ENCODE data around the gene ADCY9. TPM values are rescaled to one million over a fixed set of nuclear protein-coding genes. Genes with fewer than 3 reads are reported as not detected.

ADCY9 gene
- total RNA-seq, 2 donors from 2014 or later = 1.2 to 3.3 TPM

DNA sequence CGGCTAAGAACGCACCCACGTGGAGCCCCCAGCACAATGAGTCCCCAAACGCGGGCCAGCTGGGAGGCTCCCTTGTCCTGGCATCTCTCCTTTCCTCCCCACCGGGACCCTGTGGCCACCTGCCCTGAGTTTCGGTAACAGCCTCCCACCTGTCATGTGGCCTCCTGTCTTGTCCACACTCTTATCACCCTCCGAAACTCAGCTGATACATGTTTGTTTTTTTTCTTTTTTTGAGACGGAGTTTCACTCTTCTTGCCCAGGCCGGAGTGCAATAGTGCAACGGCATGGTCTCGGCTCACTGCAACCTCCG is 130.1 kb downstream of the ADCY9 start:
- 76 to 93% methylated on average over 8 to 13 of the region's 13 CpGs for WGBS, 2 experiments (ENCODE audit: insufficient coverage in 1 of 2, insufficient read length in 1 of 2)

GRCh38 chr16:3984111-3985060 is 131.9 kb downstream of the ADCY9 start:
- 94 to 96% methylated on average over 17 to 31 of the region's 31 CpGs for WGBS, 2 experiments (ENCODE audit: insufficient coverage in 1 of 2, insufficient read length in 1 of 2)

More for the DNA sequence above, 130.1 kb downstream of the ADCY9 start:
- H3K27me3 Mint-ChIP-seq (ENCODE audit: insufficient read depth) = peaks cover 6% of the 10 kb centered on the region
- H3K27ac ChIP-seq (ENCODE audit: low read depth, low read length) = no peak overlapping the region
- no peak overlapping the region for H3K9ac ChIP-seq (ENCODE audit: extremely low read depth, low read length, poor library complexity, severe bottlenecking)
- no peaks in the 10 kb centered on the region for H3K9me3 Mint-ChIP-seq
- TF ChIP-seq, protein P1, sequence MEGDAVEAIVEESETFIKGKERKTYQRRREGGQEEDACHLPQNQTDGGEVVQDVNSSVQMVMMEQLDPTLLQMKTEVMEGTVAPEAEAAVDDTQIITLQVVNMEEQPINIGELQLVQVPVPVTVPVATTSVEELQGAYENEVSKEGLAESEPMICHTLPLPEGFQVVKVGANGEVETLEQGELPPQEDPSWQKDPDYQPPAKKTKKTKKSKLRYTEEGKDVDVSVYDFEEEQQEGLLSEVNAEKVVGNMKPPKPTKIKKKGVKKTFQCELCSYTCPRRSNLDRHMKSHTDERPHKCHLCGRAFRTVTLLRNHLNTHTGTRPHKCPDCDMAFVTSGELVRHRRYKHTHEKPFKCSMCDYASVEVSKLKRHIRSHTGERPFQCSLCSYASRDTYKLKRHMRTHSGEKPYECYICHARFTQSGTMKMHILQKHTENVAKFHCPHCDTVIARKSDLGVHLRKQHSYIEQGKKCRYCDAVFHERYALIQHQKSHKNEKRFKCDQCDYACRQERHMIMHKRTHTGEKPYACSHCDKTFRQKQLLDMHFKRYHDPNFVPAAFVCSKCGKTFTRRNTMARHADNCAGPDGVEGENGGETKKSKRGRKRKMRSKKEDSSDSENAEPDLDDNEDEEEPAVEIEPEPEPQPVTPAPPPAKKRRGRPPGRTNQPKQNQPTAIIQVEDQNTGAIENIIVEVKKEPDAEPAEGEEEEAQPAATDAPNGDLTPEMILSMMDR (conservative IDR thresholded peaks at IDR 0.05) = no peak
- H3K36me3 ChIP-seq (ENCODE audit: control insufficient read depth, insufficient read depth, low read length) = no peaks in the 10 kb centered on the region
- H3K27me3 ChIP-seq (ENCODE audit: control insufficient read depth, insufficient read depth, low read length, poor library complexity, severe bottlenecking) = no peaks in the 10 kb centered on the region
- DNase-seq = no peak
- H3K4me1 Mint-ChIP-seq = peaks cover 3% of the 10 kb centered on the region
- no peak overlapping the region for H3K4me3 Mint-ChIP-seq
- H3K9me3 ChIP-seq (ENCODE audit: control insufficient read depth, low read length) = no peaks in the 10 kb centered on the region
- H3K4me1 ChIP-seq (ENCODE audit: control insufficient read depth, insufficient read depth, low read length) = no peaks in the 10 kb centered on the region
- H3K27ac Mint-ChIP-seq = no peak overlapping the region
- H3K36me3 Mint-ChIP-seq (ENCODE audit: low read depth) = no peaks in the 10 kb centered on the region
- no peak overlapping the region for H3K4me3 ChIP-seq (ENCODE audit: low read length)

GRCh38 chr16:3983081-3983520 is 133.1 kb downstream of the ADCY9 start:
- DNase-seq = peak; percentile 95
- H3K4me3 ChIP-seq (ENCODE audit: low read length) = no peak overlapping the region
- Mint-ChIP-seq H3K36me3 (ENCODE audit: low read depth) (no peaks in the 10 kb centered on the region), H3K27ac (no peak overlapping the region), H3K4me3 (no peak overlapping the region), H3K4me1 (peaks cover 3% of the 10 kb centered on the region), H3K9me3 (no peaks in the 10 kb centered on the region), H3K27me3 (ENCODE audit: insufficient read depth) (peaks cover 6% of the 10 kb centered on the region)
- H3K36me3 ChIP-seq (ENCODE audit: control insufficient read depth, insufficient read depth, low read length) = no peaks in the 10 kb centered on the region
- H3K27me3 ChIP-seq (ENCODE audit: control insufficient read depth, insufficient read depth, low read length, poor library complexity, severe bottlenecking) = no peaks in the 10 kb centered on the region
- H3K4me1 ChIP-seq (ENCODE audit: control insufficient read depth, insufficient read depth, low read length) = no peaks in the 10 kb centered on the region
- no peak overlapping the region for H3K9ac ChIP-seq (ENCODE audit: extremely low read depth, low read length, poor library complexity, severe bottlenecking)
- 28 to 29% methylated on average over 11 to 22 of the region's 22 CpGs for WGBS, 2 experiments (ENCODE audit: insufficient coverage in 1 of 2, insufficient read length in 1 of 2)
- H3K27ac ChIP-seq (ENCODE audit: low read depth, low read length) = no peak overlapping the region
- TF ChIP-seq, protein P1 (conservative IDR thresholded peaks at IDR 0.05) = peak; percentile 91
- H3K9me3 ChIP-seq (ENCODE audit: control insufficient read depth, low read length) = no peaks in the 10 kb centered on the region

More at GRCh38 chr16:3984111-3985060, 131.9 kb downstream of the ADCY9 start:
- Mint-ChIP-seq H3K27me3 (ENCODE audit: insufficient read depth) (peaks cover 6% of the 10 kb centered on the region), H3K27ac (no peak overlapping the region), H3K4me1 (peaks cover 3% of the 10 kb centered on the region), H3K36me3 (ENCODE audit: low read depth) (no peaks in the 10 kb centered on the region), H3K4me3 (no peak overlapping the region), H3K9me3 (no peaks in the 10 kb centered on the region)
- TF ChIP-seq, protein P1 (conservative IDR thresholded peaks at IDR 0.05) = no peak
- H3K4me3 ChIP-seq (ENCODE audit: low read length) = no peak overlapping the region
- H3K36me3 ChIP-seq (ENCODE audit: control insufficient read depth, insufficient read depth, low read length) = no peaks in the 10 kb centered on the region
- no peak overlapping the region for H3K9ac ChIP-seq (ENCODE audit: extremely low read depth, low read length, poor library complexity, severe bottlenecking)
- no peaks in the 10 kb centered on the region for H3K9me3 ChIP-seq (ENCODE audit: control insufficient read depth, low read length)
- H3K27ac ChIP-seq (ENCODE audit: low read depth, low read length) = no peak overlapping the region
- no peaks in the 10 kb centered on the region for H3K4me1 ChIP-seq (ENCODE audit: control insufficient read depth, insufficient read depth, low read length)
- DNase-seq = no peak
- H3K27me3 ChIP-seq (ENCODE audit: control insufficient read depth, insufficient read depth, low read length, poor library complexity, severe bottlenecking) = no peaks in the 10 kb centered on the region

Measured in endodermal cell (in vitro differentiated cells).